ENCODE measurements around the gene FAM149A.

GRCh38 chr4:186221624-186222023 lies 117.1 kb downstream of the FAM149A start:
- TF ChIP-seq CTCF (IDR thresholded peaks at IDR 0.05 in 4 of 5, conservative IDR thresholded peaks at IDR 0.05 in 1 of 5): no peak
- no peak for TF ChIP-seq POLR2A (IDR thresholded peaks at IDR 0.05)
